ENCODE data around the gene GDF11. TPM values are rescaled to one million over a fixed set of nuclear protein-coding genes. Genes with fewer than 3 reads are reported as not detected.

The GDF11 gene
- total RNA-seq, 1 experiment from 2014 or later: 5.3 TPM

GRCh38 chr12:55741931-55742680 is 816 bp upstream of the GDF11 start:
- Histone ChIP-seq H3K9me2 (ENCODE audit: insufficient read depth) (no peaks in the 10 kb centered on the region), H2AFZ (ENCODE audit: low read depth, low read length, poor library complexity, severe bottlenecking) (no peak overlapping the region)
- intact Hi-C loops (cut with micrococcal nuclease): no loop called here

More at GRCh38 chr12:55741931-55742680, 816 bp upstream of the GDF11 start:
- no peaks in the 10 kb centered on the region for H3K27me3 ChIP-seq (ENCODE audit: insufficient read depth, low read length)
- peak overlapping the region; percentile 70 for H3K4me2 ChIP-seq (ENCODE audit: low read length)
- ChIA-PET CTCF (interaction anchor here (0.7 to 0.9 kb wide), 2 partner anchors 55 to 287 kb away, joined by 4 read pairs; no protein-coding TSS in a partner anchor), POLR2A (interaction anchor here (0.6 to 0.9 kb wide), 3 partner anchors 232 to 809 kb away, joined by 3 to 4 read pairs (median 3); partner anchors contain the start of genes MYL6 and RAB5B), RAD21 (ENCODE audit: low non-redundant PET in 1 of 2, low total read pairs in 2 of 2, uncharacterized antibody in 2 of 2, unreplicated experiment in 2 of 2) (no interaction called here)
- ATAC-seq (no peak), DNase-seq (ENCODE audit: low read depth, low spot score) (no peak)
- no peaks in the 10 kb centered on the region for H3K9me3 ChIP-seq (ENCODE audit: control insufficient read depth in 1 of 2, insufficient read depth in 1 of 2, low read depth in 1 of 2, low read length in 2 of 2)
- no TSS peak for BruUV-seq (replicated peaks)
- H3K36me3 ChIP-seq (ENCODE audit: control insufficient read depth in 1 of 2, insufficient read depth in 2 of 2, low read length in 2 of 2): no peaks in the 10 kb centered on the region
- peak overlapping the region; percentile 32 to 46 for H3K4me3 ChIP-seq (replicated peaks in 1 of 2; ENCODE audit: low read depth in 1 of 2, low read length in 2 of 2)
- TF ChIP-seq ZFX (IDR thresholded peaks at IDR 0.05) (no peak), ZBTB33 (IDR thresholded peaks at IDR 0.05; ENCODE audit: extremely low read depth, insufficient replicate concordance, low read length) (no peak)
- H3K4me1 ChIP-seq (ENCODE audit: control insufficient read depth in 1 of 2, insufficient read depth in 2 of 2, low read length in 2 of 2): peaks cover 17 to 48% of the 10 kb centered on the region in 2 experiments
- H3K79me2 ChIP-seq (ENCODE audit: insufficient read depth, low read length): peaks cover 3% of the 10 kb centered on the region; the same call in 1 of the 2 replicates
- peak overlapping the region; percentile 26; the same call in 1 of the 2 replicates for H3K9ac ChIP-seq (ENCODE audit: low read length)
- H4K20me1 ChIP-seq (ENCODE audit: insufficient read depth): no peaks in the 10 kb centered on the region
- H3K27ac ChIP-seq (ENCODE audit: low read depth, low read length): no peak overlapping the region
